Hippocampal formation (tissue), 2 donors: ENCODE measurements around the gene TRIM29.

Experiments
- DNase-seq, 2 donors: peaks; one replicate each; lab custom pipeline; 2025; lab: John Stamatoyannopoulos, UW

TRIM29 gene

DNA sequence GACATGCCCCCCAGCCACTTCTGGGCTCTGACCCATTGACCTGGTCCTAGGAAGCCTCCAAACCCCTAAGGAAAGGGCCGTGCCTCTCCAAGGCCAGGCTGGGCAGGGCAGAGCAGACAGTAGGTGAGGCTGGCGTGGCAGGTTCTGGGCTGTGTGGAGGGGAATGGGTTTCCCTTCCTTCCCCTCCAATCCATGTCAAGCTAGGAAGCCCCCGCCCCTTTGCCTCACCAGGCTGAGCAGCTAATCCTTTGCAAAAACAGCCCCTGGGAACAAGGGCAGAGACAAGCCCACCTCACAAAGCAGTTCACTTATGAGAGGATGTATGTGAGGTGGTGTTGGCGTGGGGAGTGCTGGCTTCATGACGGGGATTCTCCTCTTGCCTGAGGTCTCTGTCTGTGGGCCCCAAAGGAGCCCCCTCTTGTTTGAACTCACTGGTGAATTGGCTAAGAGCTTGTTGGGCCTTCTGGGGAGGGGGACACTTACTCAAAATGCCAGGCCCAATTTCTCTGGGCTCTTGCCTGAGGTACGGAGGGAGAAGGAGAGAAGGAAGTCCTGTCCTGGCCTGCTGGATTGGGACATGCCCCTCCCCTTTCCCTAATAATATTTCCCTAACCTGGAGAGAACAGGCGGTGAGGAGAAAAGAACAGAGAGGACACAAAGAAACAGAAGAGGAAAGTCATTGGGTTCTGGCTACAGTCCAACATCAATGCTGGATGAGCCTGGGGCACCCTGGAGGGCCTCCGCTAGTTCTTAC, 1.6 kb upstream of the TRIM29 start:
- DNase-seq, result no peak

DNA sequence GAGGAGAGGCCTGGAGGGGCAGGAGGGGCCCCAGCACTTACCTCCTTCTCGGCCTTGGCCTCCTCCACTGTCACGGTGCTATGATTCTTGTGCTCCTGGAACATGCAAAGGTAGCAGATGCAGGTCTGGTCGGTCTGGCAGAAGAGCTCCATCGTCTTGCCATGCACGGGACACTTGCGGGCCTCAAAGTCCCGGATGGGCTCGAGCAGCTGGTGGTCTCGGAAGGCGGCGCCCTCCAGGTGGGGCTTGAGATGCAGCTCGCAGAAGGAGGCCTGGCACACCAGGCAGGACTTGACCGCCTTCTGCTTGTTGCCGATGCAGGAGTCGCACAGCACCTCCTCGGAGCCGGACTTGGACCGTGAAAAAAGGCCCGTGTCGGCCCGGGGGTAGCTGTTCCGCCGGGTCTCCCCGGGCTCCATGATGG, 714 bp downstream of the TRIM29 start:
- no peak for DNase-seq

DNA sequence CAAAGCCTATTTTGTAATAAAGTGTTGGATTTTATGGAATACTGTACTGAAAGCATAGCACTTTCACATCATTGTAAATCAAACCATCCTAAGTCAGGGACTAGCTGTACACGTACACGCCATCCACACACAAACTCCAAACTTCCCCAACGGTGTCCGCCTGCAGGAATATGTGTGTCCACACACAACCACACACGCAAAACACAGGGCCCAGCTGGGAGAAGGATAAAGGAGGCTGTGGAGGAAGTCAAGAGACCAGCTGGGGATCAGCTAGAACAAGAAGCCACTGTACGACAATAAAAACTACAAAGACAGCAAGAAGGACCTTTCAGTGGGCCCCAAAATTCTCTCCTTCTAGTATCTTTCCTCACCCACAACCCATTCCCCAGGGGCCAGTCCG, 1.6 kb downstream of the TRIM29 start:
- no peak for DNase-seq

DNA sequence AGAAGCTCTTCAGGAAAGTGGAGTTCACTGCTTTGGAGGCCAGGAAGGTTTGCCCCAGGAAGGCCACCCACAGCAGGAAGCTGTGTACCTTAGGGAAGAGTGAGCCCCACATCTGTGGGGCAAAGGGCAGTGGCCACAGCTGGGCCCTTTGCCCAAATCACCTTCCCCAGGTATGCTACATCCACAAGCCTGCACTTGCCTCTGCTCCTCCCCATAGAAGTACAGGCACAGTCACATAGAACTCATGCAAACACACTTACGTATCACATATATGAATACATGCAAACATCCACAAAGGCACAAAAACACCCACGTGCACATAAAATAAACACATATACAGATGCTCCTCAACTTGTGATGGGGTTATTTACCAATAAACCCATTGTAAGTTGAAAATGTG, 2.1 kb downstream of the TRIM29 start:
- no peak for DNase-seq

DNA sequence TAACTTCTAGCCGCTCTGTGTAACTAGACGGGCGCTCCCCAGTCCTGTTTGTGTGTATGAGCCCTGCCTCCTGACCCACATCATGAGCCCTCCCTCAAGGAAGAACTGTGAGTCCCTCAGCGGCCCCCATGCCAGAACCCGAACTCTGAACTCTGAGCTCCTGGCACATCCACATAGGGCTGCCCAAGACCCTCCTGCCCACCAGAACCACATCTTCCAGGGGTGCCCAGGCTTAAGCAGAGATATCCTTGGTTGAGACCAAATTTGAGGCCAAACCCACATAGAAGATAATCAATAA, 3.0 kb downstream of the TRIM29 start:
- DNase-seq, result no peak

DNA sequence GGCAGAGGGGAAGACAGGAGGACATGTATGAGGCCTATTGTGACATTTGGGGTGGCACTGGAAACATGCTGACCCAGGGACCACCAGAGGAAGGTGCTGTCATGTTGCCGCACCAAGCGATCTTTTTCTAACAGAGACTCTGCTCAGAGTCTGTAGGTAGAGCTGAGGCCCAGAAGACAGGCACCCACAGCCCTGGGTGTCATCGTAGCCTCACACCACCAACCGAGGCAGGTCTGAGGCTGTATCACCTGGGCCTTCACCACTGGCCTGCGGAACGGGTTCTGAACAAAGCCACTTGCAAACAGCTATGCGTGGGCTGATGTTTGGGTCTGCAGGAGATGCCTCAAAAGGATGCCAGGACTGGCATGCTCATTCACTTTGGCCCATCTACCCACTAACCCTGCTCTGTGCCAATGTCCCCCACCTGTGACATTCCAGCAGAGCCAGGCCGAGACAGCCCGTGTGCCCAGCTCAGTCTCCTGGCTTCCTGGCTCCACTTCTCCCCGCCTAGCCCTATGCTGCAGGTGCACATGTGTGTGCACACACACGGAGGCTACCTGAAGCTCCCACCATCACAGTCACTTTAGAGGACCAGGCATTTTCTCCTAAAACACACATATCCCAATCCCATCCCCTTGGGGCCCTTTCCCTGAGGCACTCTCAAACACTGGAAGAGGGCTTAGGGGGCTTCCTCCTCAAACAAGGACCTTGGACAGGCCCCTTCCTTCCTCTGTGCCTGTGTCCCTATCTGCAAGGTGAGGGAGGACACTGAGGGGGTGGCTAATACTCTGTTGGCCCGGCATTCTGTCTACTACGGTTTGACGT, 3.6 kb downstream of the TRIM29 start:
- no peak for DNase-seq

DNA sequence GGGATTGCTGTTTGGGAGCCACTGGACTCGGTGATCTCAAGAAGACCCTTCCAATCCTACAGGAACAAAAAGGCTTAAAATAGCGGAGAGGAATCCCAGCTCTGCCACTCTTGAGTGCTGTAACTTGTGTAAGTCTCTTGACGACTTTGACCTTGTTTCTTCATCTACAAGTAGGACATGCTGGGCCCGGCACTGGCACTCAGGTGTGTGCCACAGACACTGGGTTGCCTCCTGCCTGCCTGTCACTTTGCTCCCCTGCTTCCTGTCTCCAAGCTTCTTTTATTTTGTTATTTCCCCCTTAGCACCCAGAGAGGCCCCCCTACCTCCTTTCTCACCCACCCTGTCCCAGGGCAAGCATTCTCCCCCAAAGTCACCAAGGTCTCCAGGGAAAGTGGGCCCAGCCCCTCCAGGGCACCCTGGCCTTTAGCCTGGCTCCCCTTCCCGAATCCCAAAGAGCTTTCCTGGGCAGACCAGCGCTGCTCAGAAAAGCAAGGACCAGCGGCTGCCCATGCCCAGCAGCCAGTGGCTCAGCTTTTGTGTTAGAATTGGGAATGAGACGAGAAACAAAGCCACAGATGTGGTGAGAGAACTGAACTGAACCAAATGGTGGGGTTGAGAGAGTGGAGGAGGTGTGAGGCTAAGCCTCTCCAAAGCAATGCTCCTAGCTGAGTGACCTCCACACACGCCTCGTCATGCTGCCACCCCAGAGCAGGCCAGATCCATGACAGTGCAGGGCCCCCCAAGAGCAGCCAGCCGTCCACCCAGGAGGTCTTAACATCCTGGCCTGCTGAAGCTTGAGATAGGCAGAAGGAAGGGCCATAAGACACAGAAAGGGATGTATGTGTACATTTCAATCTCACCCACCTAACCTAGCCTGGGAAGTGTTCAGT, 4.5 kb downstream of the TRIM29 start:
- no peak for DNase-seq

DNA sequence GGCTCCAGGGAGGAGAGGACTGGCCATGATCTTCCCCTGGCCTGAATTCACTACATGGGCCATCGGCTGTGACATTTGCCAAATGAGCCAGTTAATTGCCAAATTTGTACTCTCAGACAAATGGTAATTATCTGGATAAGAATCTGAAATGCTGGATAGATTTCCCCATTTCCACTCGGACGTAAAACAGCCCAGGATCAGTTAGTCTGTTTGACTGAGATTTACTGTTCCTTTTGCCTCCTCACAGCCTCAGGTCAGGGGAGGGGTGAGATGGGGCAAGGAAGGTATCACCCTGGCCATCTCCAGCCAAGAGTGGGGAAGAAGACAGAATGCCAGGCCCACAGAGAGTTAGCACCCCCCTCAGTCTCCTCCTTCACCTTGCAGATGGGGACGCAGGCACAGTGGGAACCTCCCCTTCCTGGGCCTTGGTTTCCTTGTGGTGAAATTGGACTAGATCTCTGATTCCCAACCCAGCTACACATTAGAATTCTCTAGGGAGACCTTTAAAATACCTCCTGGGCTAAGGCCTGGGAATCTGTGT, 5.2 kb downstream of the TRIM29 start:
- DNase-seq, result no peak

DNA sequence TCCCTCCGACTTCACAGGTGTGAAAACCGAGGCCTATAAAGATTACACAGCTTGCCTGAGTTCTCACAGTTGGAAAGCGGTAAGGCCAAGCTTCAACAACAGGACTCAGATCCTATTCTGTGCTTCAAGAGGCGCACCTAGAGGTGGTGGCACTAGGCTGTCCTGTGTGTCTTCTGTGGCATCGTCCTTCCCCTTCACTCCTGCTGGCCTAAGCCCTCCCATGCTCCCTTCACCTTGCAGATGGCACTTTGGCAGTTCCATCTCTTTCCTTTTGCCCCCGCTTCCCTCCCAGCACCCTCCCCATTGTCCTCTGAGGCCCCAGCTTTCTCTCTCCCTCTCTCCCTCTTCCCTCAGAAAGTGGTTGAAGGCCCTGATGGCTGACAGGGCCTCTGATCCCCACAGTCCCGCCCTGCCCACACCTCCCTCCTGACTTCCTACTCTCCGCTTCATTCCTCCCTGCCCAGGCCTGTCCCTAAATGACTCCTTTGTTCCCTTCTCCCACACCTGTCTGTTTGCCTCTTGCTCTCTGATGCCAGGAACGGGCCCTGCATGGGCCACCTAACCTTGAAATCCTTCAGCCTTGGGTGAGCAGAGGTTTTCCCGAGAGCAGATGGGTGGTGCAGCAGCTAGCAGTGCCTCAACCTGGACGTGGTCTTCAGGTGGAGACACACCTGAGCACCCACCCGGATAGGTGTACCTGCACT, 5.8 kb downstream of the TRIM29 start:
- no peak for DNase-seq

DNA sequence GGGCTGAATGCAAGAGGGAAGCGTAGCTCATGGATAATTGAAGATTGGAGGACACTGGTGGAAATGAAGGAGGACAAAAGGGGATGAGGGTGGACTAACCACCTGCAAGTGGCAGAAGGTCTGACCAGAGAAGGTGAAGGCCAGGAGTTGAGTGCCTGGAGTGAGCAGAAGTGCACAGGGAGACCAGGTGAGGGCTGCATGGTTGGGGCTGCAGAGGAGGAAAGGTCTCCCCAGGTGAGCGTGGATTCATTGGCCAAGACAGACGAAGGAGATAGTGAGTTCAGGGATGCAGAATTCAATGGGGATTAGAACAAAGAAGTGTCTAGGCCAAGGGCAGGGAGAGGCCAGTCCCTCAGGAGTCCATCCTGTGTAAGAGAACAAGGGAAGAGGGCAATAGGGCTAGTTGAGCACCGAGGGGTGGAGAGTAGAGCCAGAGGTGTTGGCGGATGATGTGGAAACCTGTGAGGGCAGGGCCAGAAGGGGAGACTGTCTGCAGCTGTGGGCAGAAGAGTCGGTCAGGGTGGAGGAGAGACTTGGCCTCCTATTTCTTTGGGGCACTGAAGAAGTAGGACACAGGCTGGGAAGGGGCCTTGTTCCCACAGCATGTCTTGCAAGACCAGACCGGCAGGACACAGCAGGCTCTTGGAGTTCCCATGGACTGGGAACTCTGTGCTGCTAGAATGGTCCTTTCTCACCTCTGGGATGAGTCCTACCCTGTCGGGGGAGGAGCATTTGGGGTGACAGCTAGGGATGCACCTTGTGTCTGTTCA, 6.7 kb downstream of the TRIM29 start:
- DNase-seq, result no peak

DNA sequence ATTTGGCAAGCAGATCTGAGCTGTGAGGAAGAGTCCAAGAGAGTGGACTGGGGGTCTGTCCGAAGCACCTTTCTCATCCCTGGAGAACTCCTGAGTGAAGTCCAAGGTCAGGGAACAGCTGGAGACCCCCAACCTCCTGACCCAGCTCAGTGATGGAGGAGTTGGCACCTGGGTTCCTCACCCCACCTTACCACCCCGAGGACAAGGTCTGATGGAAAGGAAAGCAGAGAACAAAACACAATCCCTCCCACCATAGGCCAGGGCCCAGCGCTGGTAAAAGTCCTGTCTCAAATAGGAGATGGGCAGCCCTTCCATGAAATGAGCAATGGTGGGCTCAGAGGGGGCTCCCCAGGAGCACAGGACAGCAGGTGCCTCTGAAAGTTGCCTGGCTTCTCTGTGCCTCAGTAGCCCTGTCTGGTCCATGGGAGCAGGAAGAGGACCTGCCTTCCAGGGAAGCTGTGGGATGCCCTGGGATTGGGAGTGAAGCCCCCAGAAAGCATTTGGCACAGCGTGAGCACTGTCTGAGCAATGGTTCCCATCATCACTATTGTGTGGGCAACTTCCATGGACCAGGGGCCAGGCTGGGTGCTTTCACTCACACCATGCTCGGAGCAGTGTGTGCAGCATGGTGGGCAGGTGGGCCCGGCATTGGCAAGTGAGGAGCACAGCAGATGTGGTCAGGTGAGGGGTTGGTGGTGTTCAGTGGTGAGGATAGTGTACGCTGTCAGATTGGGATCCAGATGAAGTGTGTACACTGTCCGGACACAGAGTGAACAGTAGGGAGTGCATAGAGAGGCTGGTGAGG, 7.5 kb downstream of the TRIM29 start:
- DNase-seq, result no peak

DNA sequence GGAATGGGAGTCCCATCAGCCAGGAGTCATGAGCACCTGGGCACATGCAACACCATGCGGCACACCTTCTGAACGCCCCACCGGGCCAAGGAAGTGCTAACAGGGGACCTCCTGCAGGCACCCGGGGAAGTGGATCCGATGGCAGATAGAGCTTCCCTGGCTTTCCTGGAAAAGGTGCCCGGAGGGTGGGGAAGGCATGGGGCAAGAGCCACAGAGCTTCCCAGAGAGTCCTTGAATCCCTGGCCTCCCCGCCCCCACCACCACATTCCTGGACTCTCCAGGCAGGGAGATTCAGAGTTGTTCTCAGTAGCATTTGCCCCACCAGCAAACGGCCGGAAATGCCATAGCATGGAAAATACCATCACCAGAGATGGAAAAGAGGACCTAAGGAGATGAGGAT, 8.3 kb downstream of the TRIM29 start:
- no peak for DNase-seq

DNA sequence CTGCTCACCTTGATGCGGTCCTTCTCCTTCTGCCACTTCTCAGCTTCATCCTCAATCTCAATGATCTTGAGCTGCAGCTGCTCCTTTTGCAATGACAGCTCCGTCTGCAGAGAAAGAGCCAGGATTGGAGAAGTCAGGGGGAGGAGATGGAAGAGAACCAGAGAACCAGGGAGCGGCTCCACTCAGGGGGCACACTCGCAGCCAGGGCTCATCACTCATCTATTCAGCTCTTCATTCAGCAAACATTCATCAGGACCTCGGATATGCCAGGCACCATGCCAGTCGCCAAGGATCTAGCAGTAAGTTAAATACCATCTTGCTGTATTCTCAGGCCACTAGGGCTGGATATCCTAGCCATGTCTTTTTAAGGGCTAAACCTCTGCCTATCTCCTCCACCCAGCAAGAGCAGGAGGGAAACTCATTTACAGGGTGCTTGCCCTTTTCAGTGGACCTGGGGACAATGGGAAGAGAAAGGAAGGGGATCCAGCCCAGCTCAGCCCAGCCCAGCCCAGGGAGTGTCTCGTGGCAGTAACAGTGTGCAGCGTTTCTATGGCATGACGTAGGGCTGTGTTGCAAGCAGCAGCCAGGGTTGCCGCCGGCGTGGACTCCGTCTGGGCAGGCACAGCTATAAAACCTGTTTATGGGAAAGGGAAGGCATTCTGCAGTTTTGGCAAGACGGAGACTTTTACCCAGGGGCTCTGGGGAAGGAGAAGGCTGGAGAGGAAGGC, 9.4 kb downstream of the TRIM29 start:
- DNase-seq, result no peak

DNA sequence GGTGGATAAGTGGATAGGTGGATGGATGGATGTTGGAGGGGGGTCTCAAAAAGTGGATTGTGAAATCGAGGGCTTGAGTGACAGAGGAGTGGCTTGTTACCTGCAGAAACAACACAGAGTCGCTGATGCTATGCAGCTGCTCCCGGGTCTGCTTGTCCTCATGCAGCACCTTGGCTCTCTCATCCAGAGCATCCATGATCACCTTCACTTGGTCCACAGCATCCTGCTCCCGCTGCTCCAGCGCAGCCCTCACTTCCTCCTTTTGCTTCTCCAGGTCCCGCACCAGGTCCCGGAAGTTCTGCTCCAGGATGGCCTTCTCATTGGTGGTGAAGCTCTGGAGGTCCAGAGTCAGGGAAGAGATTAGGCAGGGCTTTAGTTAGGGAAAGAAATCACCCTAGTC, 10.7 kb downstream of the TRIM29 start:
- no peak for DNase-seq

DNA sequence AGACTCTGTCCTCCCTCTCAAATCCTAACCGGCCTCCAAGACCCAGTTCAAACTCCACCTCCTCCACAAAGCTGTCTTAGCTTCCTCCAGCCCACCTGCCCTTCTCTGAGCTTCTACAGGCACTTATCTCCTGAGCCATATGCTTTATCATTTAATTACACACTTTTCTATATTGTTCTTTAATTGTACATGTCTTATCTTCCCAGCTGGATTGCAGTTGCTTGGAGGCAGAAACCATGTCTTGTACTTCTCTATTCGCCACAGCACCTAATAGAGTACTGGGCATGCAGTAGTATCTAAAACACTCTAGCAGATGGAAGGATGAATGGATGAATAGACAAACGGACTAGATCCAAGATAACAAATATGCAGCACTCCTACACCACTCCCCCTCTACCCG, 11.3 kb downstream of the TRIM29 start:
- no peak for DNase-seq

DNA sequence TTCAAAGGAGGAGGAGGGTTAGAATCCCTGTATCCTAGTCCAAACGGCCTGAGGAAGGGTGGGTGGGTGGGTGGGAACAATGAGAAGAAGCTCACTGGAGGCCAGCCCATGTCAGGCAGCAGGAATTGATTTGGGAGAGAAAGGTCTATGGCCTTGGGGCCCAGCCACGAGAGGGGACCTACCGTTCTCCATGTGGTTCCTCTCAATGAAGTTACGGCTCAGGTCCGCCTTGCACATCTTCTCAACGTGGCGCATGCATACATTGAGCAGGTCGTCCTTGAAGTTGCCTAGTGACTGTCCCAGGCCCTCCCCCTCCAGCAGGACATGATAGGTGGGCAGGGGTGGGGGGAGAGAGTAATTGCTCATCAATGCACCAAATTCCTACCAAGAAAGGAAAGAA, 12.4 kb downstream of the TRIM29 start:
- DNase-seq, result no peak

DNA sequence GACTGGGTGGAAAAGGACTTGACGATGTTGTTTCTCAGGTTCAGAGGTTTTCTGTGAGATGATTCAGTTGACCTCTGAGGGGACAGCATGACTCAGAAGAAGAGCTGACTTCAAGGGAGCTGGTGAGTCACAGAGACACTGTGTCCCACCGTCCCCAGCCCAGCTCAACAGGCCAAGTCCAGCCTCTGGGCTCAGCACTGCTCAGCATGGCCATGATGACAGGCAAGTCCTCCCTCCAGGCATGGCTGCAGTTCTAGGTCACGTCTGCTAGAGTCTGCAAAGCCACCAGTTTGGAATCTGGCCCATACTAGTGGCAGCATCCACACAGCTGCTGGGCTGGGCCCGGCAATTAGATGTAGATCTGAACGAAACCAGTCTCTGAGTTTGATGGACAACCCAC, 12.9 kb downstream of the TRIM29 start:
- DNase-seq, result no peak

DNA sequence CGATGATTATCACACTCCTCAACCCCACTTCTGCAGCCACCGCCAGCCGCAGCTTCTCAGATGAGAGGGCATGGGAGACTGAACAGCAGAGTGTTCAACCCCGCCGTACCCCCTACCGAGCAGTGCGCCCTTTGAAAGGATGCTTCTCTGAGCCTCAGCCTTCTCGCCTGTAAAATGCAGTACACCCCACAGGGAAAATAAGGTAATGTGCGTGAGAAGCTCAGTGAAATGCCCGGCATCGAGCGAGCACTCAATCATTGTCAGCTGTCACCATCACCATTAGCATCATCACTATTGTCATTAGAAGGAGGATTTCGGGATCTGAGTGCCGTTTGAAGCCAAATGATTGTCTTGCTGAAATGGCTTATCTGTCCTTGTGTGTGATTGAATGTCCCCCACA, 13.6 kb downstream of the TRIM29 start:
- no peak for DNase-seq

DNA sequence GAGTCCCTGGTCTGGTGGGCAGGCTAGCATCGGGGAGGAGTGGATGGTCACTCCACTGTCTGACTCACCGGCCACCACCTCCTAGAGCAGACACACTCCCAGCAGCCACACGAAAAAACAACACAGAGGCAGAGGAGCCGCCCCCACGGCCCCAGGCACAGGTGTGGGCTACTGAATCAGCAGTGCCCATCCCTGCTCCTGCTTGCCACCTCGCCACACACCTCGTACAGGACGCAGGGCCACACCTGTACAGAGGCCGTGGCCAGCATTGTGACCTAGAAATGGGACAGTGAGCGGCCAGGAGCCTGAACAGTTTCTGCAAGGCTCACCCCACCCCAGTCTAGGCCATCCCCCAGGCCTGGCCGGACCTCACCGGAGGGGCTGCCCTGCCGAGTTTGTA, 14.0 kb downstream of the TRIM29 start:
- no peak for DNase-seq
